B cell (primary cell): Measurements from ENCODE around the gene TPSAB1.
"Not testable (repeated sequence)": the region's sequence is repeated elsewhere in the genome, so short reads cannot be mapped to it uniquely, and the experiment has no call there.

Source experiments
- CTCF ChIP-seq: fragments of 200-600 bp; IDR thresholded peaks from one replicate; pipeline ENCODE4 v1.8.0; 2022; ENCODE audit warnings: antibody characterized with exemption, mild to moderate bottlenecking
- EZH2 ChIP-seq: IDR thresholded peaks from 2 replicates; pipeline ENCODE4 v1.6.1; 2012; ENCODE audit warnings: borderline replicate concordance, low read depth, mild to moderate bottlenecking, moderate library complexity, low read length; ENCODE audit not compliant: insufficient read depth, poor library complexity, severe bottlenecking

- not testable (repeated sequence) for TF ChIP-seq CTCF, EZH2
Measured at GRCh38 chr16:1241081-1241480, 576 bp downstream of the TPSAB1 start.
